Naive thymus-derived CD4-positive, alpha-beta T cell (primary cell): ENCODE results near the gene HIPK2. TPM values are rescaled to one million over a fixed set of nuclear protein-coding genes. Genes with fewer than 3 reads are reported as not detected.
A peak's percentile ranks its signal among the peaks of the same experiment; 100 is the strongest.

Experiments
- ATAC-seq: fragments of 150-1000 bp; cut with Tn5 transposase; 2 replicates; pipeline ENCODE4 v1.10.0; 2021; ENCODE audit warnings: mild to moderate bottlenecking, moderate library complexity
- CTCF ChIA-PET: fragments of 350-600 bp; sonication (Branson Sonifier 250); formaldehyde crosslinking; loops from one replicate; lab custom pipeline; 2021; ENCODE audit warnings: antibody characterized with exemption; lab: Charles Lee
- POLR2A ChIA-PET: fragments of 350-600 bp; sonication (Branson Sonifier 250); formaldehyde crosslinking; loops from one replicate; lab custom pipeline; 2021; ENCODE audit warnings: antibody characterized with exemption, inconsistent platforms; lab: Charles Lee
- DNase-seq, 9 donors: peaks; one replicate each; pipeline versions ENCODE4 v3.0.0 to v3.0.0-alpha.2; 2020 to 2022; ENCODE audit warnings: mixed read lengths in 1 of 9
- H3K27ac ChIP-seq: one replicate; pipeline ENCODE4 v1.7.0; 2013; ENCODE audit warnings: mild to moderate bottlenecking, low read depth, low read length, moderate library complexity
- H3K27me3 ChIP-seq, 2 donors: one replicate each; pipeline ENCODE4 v1.7.0; 2013; ENCODE audit warnings: low read length in 2 of 2, mild to moderate bottlenecking in 2 of 2, moderate library complexity in 2 of 2; ENCODE audit not compliant: control insufficient read depth in 2 of 2, insufficient read depth in 2 of 2
- H3K36me3 ChIP-seq, 3 experiments: 1 replicate in 2 of 3; 2 replicates in 1 of 3; pipeline ENCODE4 v1.7.0; 2013; ENCODE audit warnings: low read length in 3 of 3, mild to moderate bottlenecking in 3 of 3, moderate library complexity in 1 of 3; ENCODE audit not compliant: insufficient read depth in 3 of 3, control insufficient read depth in 2 of 3
- H3K4me1 ChIP-seq, 2 donors: one replicate each; pipeline ENCODE4 v1.7.0; 2013; ENCODE audit warnings: low read length in 2 of 2, mild to moderate bottlenecking in 2 of 2, moderate library complexity in 1 of 2; ENCODE audit not compliant: control insufficient read depth in 2 of 2, insufficient read depth in 2 of 2
- H3K4me3 ChIP-seq: 2 replicates; pipeline ENCODE4 v1.7.0; 2013; ENCODE audit warnings: mild to moderate bottlenecking, low read length
- H3K9me3 ChIP-seq, 3 experiments: 1 replicate in 2 of 3; 2 replicates in 1 of 3; pipeline ENCODE4 v1.7.0; 2013; ENCODE audit warnings: low read length in 3 of 3; ENCODE audit not compliant: control insufficient read depth in 2 of 3
- H3K27ac Mint-ChIP-seq, 9 donors: one replicate each; pipeline ENCODE4 v1.8.0; 2020 to 2022; ENCODE audit warnings: mixed read lengths in 9 of 9, mild to moderate bottlenecking in 8 of 9, moderate library complexity in 5 of 9, inconsistent platforms in 2 of 9
- H3K27me3 Mint-ChIP-seq, 5 donors: one replicate each; pipeline ENCODE4 v1.8.0; 2021 to 2022; ENCODE audit warnings: mixed read lengths in 5 of 5, mild to moderate bottlenecking in 1 of 5
- H3K36me3 Mint-ChIP-seq, 5 donors: one replicate each; pipeline ENCODE4 v1.8.0; 2020 to 2022; ENCODE audit warnings: mixed read lengths in 5 of 5, mild to moderate bottlenecking in 3 of 5, inconsistent platforms in 1 of 5
- H3K4me1 Mint-ChIP-seq, 7 donors: one replicate each; pipeline ENCODE4 v1.8.0; 2020 to 2022; ENCODE audit warnings: mixed read lengths in 7 of 7, mild to moderate bottlenecking in 3 of 7, inconsistent platforms in 1 of 7
- H3K4me3 Mint-ChIP-seq, 10 donors: one replicate each; pipeline ENCODE4 v1.8.0; 2020 to 2022; ENCODE audit warnings: mild to moderate bottlenecking in 10 of 10, mixed read lengths in 10 of 10, moderate library complexity in 6 of 10, inconsistent platforms in 2 of 10
- H3K9me3 Mint-ChIP-seq, 11 donors: one replicate each; pipeline ENCODE4 v1.8.0; 2020 to 2022; ENCODE audit warnings: mixed read lengths in 11 of 11, mild to moderate bottlenecking in 4 of 11, inconsistent platforms in 1 of 11, moderate library complexity in 1 of 11
- intact Hi-C, 2 donors: fragments of 100-400 bp; cut with micrococcal nuclease; formaldehyde crosslinking; loops; one replicate each; pipeline ENCODE4 v1.15.1; 2023
- polyA plus RNA-seq, 2 donors: library from polyadenylated mRNA; unstranded; fragments of 300-500 nt; fragmentation: Illumina TruSeq; gene quantifications; one replicate each; pipeline ENCODE4 v1.2.3, GENCODE V29; 2021
- total RNA-seq, 6 experiments: library from RNA in 5 of 6; stranded (reverse) in 5 of 6; gene quantifications; 1 replicate in 5 of 6; 2 replicates in 1 of 6; pipeline ENCODE4 v1.2.3 and lab custom pipeline; 2021 to 2026

HIPK2 gene
- total and polyA plus RNA-seq, 7 experiments from 2014 or later = 4.6 to 44.0 (median 36.1) TPM

- DNase-seq (peak in 6 of 9 donors; percentile 11 to 53 (median 34)), ATAC-seq (peak; percentile 72)
- intact Hi-C loops = loop anchor here in 1 of 2 donors (5.0 kb wide), 1 partner anchor 294 kb away; the partner anchor contains the start of gene PARP12
- Mint-ChIP-seq H3K9me3 (no peaks in the 10 kb centered on the region), H3K27ac (peak overlapping the region; percentile 80 to 97 (median 91)), H3K4me1 (peaks cover 55 to 98% (median 92%) of the 10 kb centered on the region in 7 donors), H3K27me3 (no peaks in the 10 kb centered on the region), H3K36me3 (peaks cover 4 to 38% (median 19%) of the 10 kb centered on the region in 5 donors), H3K4me3 (peak overlapping the region; percentile 43 to 88 (median 69))
- peaks cover 33 to 60% of the 10 kb centered on the region in 2 donors for H3K4me1 ChIP-seq
- ChIA-PET CTCF (interaction anchor here (0.7 to 1.6 kb wide), 8 partner anchors 9 to 234 kb away, joined by 3 to 5 read pairs (median 3); no protein-coding TSS in a partner anchor), POLR2A (interaction anchor here (0.6 to 3.7 kb wide), 7 partner anchors 9 to 166 kb away, joined by 3 to 36 read pairs (median 4); partner anchors contain the start of gene HIPK2)
- peak overlapping the region; percentile 66 for H3K27ac ChIP-seq
- no peaks in the 10 kb centered on the region for H3K27me3 ChIP-seq
- peak overlapping the region; percentile 48 for H3K4me3 ChIP-seq
- no peaks in the 10 kb centered on the region for H3K36me3 ChIP-seq
- no peaks in the 10 kb centered on the region for H3K9me3 ChIP-seq
Observed at GRCh38 chr7:139768249-139768824, 9.5 kb downstream of the HIPK2 start.

DNA sequence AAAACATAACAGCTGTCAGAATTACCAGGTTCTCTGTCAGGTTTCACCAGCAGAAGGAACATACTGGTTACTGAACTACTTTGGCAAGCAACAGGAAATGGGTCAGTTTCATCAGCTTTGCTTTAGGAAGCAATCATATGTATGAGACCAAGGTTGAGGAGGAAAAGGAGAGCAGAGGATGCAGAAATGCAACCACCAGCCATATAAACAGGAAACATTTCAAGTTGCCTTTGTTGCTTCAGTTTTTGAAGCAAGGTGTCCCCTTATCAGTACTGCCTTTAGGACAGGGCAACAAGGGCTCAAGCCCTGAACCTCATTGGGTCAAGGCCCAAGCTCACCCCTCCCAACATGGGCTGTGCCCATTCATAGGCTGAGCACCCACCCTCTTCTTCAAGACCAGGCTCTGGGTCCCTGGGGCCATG lies 10.2 kb downstream of the HIPK2 start:
- H3K4me1 ChIP-seq = peaks cover 33 to 60% of the 10 kb centered on the region in 2 donors
- POLR2A ChIA-PET = interaction anchor here (0.8 to 3.7 kb wide), 6 partner anchors 10 to 295 kb away, joined by 3 to 36 read pairs (median 4); partner anchors contain the start of genes HIPK2 and PARP12
- peak overlapping the region; percentile 43 to 88 (median 69) for H3K4me3 Mint-ChIP-seq
- H3K27ac Mint-ChIP-seq = peak overlapping the region; percentile 80 to 97 (median 91)
- DNase-seq (peak in 7 of 9 donors; percentile 30 to 77 (median 66)), ATAC-seq (peak; percentile 76)
- H3K4me1 Mint-ChIP-seq = peaks cover 58 to 98% (median 90%) of the 10 kb centered on the region in 7 donors
- intact Hi-C loops = loop anchor here (1.0 to 5.0 kb wide), 4 partner anchors 9 to 295 kb away; partner anchors contain the start of gene PARP12 (in 1 of the 2)
- H3K27ac ChIP-seq = peak overlapping the region; percentile 66
- CTCF ChIA-PET = interaction anchor here (0.6 to 1.6 kb wide), 6 partner anchors 10 to 1864 kb away, joined by 3 to 4 read pairs (median 3); partner anchors contain the start of gene HIPK2
- H3K4me3 ChIP-seq = peak overlapping the region; percentile 48
- peaks cover 6 to 43% (median 24%) of the 10 kb centered on the region in 5 donors for H3K36me3 Mint-ChIP-seq
- no peaks in the 10 kb centered on the region for H3K9me3 ChIP-seq
- H3K27me3 ChIP-seq = no peaks in the 10 kb centered on the region
- H3K9me3 Mint-ChIP-seq = no peaks in the 10 kb centered on the region
- no peaks in the 10 kb centered on the region for H3K27me3 Mint-ChIP-seq
- no peaks in the 10 kb centered on the region for H3K36me3 ChIP-seq

GRCh38 chr7:139765143-139765542 lies 12.7 kb downstream of the HIPK2 start:
- H3K4me1 ChIP-seq = peaks cover 29 to 49% of the 10 kb centered on the region in 2 donors
- Mint-ChIP-seq H3K4me1 (peaks cover 52 to 95% (median 87%) of the 10 kb centered on the region in 7 donors), H3K9me3 (no peaks in the 10 kb centered on the region), H3K4me3 (peak overlapping the region in 2 of 10 donors; percentile 12 to 20), H3K36me3 (peaks cover 8 to 41% (median 26%) of the 10 kb centered on the region in 5 donors), H3K27ac (peak overlapping the region in 7 of 9 donors; percentile 10 to 97 (median 88)), H3K27me3 (no peaks in the 10 kb centered on the region)
- ChIA-PET POLR2A (no interaction called here), CTCF (interaction anchor here (1.1 kb wide), 1 partner anchor 12 kb away, joined by 3 read pairs; no protein-coding TSS in a partner anchor)
- H3K9me3 ChIP-seq = no peaks in the 10 kb centered on the region
- no peak for ATAC-seq
- intact Hi-C loops = loop anchor here in 1 of 2 donors (5.0 kb wide), 1 partner anchor 297 kb away; the partner anchor contains the start of gene PARP12
- no peak for DNase-seq
- H3K4me3 ChIP-seq = no peak overlapping the region
- no peak overlapping the region for H3K27ac ChIP-seq
- H3K27me3 ChIP-seq = no peaks in the 10 kb centered on the region
- no peaks in the 10 kb centered on the region for H3K36me3 ChIP-seq

DNA sequence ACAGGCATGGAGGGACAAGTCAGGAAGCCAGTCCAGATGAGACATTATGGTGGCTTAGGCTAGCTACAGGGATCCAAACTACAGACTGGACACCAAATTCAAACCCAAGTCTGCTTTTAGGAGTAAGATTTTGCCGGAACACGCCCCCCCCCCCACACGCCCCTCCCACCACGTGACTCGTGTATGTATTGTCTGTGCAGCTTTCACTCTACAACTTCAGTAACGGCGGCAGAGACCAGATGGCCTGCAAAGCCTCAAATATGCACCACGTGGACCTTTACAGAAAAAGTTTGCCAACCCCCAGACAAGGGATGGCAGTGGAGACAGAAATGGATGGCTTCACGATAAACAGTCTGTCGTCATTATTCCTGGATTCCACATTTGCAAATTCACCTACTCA lies 14.5 kb downstream of the HIPK2 start:
- no peaks in the 10 kb centered on the region for H3K27me3 Mint-ChIP-seq
- peaks cover 38 to 95% (median 82%) of the 10 kb centered on the region in 7 donors for H3K4me1 Mint-ChIP-seq
- ATAC-seq (no peak), DNase-seq (no peak)
- H3K4me1 ChIP-seq = peaks cover 20 to 31% of the 10 kb centered on the region in 2 donors
- H3K27ac Mint-ChIP-seq = peak overlapping the region in 2 of 9 donors; percentile 71 to 74
- H3K36me3 ChIP-seq = no peaks in the 10 kb centered on the region
- H3K9me3 Mint-ChIP-seq = no peaks in the 10 kb centered on the region
- H3K4me3 Mint-ChIP-seq = peak overlapping the region in 1 of 10 donors; percentile 15
- H3K27me3 ChIP-seq = no peaks in the 10 kb centered on the region
- H3K4me3 ChIP-seq = no peak overlapping the region
- intact Hi-C loops = no loop called here
- no peaks in the 10 kb centered on the region for H3K9me3 ChIP-seq
- ChIA-PET CTCF (no interaction called here), POLR2A (interaction anchor here (0.7 kb wide), 1 partner anchor 12 kb away, joined by 3 read pairs; no protein-coding TSS in a partner anchor)
- peaks cover 8 to 39% (median 26%) of the 10 kb centered on the region in 5 donors for H3K36me3 Mint-ChIP-seq
- H3K27ac ChIP-seq = no peak overlapping the region

DNA sequence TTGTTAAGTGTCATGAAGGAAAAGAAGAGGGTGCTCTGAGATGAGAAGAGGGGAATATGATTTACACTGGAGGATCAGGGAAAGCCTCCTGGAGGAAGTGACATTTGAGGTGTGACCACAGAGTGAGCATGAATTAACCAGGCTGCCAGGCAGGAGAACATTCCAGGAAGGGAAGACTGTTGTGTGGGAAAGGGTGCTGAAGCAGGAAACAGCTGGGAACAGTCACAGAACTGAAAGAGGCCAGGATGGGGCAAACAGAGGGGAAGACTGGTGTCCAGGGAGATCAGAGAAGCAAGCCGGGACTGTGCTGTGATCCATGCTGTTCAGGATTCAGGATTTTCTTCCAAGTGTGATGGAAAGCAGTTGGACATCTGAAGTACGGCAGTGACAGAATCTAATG lies 14.9 kb downstream of the HIPK2 start:
- DNase-seq (no peak), ATAC-seq (no peak)
- Histone ChIP-seq H3K4me1 (peaks cover 15 to 27% of the 10 kb centered on the region in 2 donors), H3K9me3 (no peaks in the 10 kb centered on the region), H3K27ac (no peak overlapping the region), H3K36me3 (no peaks in the 10 kb centered on the region), H3K4me3 (no peak overlapping the region), H3K27me3 (no peaks in the 10 kb centered on the region)
- POLR2A ChIA-PET = interaction anchor here (0.7 kb wide), 1 partner anchor 12 kb away, joined by 3 read pairs; no protein-coding TSS in a partner anchor
- peaks cover 8 to 39% (median 26%) of the 10 kb centered on the region in 5 donors for H3K36me3 Mint-ChIP-seq
- CTCF ChIA-PET = no interaction called here
- peak overlapping the region in 5 of 10 donors; percentile 1 to 15 (median 9) for H3K4me3 Mint-ChIP-seq
- H3K4me1 Mint-ChIP-seq = peaks cover 36 to 94% (median 79%) of the 10 kb centered on the region in 7 donors
- H3K9me3 Mint-ChIP-seq = no peaks in the 10 kb centered on the region
- no peaks in the 10 kb centered on the region for H3K27me3 Mint-ChIP-seq
- peak overlapping the region in 4 of 9 donors; percentile 1 to 33 (median 20) for H3K27ac Mint-ChIP-seq
- intact Hi-C loops = no loop called here

- intact Hi-C loops = no loop called here
- no peaks in the 10 kb centered on the region for H3K27me3 ChIP-seq
- Mint-ChIP-seq H3K9me3 (no peaks in the 10 kb centered on the region), H3K27me3 (no peaks in the 10 kb centered on the region), H3K4me3 (no peak overlapping the region), H3K36me3 (peaks cover 9 to 32% (median 12%) of the 10 kb centered on the region in 5 donors), H3K4me1 (peaks cover 44 to 96% (median 84%) of the 10 kb centered on the region in 7 donors), H3K27ac (no peak overlapping the region)
- no peak overlapping the region for H3K4me3 ChIP-seq
- DNase-seq = no peak
- no peaks in the 10 kb centered on the region for H3K9me3 ChIP-seq
- H3K36me3 ChIP-seq = no peaks in the 10 kb centered on the region
- CTCF ChIA-PET = no interaction called here
- POLR2A ChIA-PET = no interaction called here
- no peak overlapping the region for H3K27ac ChIP-seq
- H3K4me1 ChIP-seq = peaks cover 0 to 6% of the 10 kb centered on the region in 2 donors
- ATAC-seq = no peak
Observed at GRCh38 chr7:139758388-139758787, 19.4 kb downstream of the HIPK2 start.
